Caco-2 (cell line): ENCODE results near the gene TSPAN4. TPM values are rescaled to one million over a fixed set of nuclear protein-coding genes. Genes with fewer than 3 reads are reported as not detected.
A peak's percentile ranks its signal among the peaks of the same experiment; 100 is the strongest.

Experiments
- BruUV-seq: library from RNA; stranded (reverse); fragments of 400-500 nt; replicated peaks from 2 replicates; lab custom pipeline; 2021; lab: Mats Ljungman, UMichigan
- CTCF ChIA-PET: fragments of 300-600 bp; sonication (Branson Sonifier 250); formaldehyde crosslinking; loops from one replicate; lab custom pipeline; 2022; ENCODE audit warnings: antibody characterized with exemption; lab: Charles Lee
- POLR2A ChIA-PET: fragments of 300-600 bp; sonication (Branson Sonifier 250); formaldehyde crosslinking; loops from one replicate; lab custom pipeline; 2022; ENCODE audit warnings: antibody characterized with exemption; lab: Charles Lee
- DNase-seq, 2 experiments: peaks; one replicate each; pipeline versions ENCODE4 v3.0.0 to v3.0.0-alpha.2; 2020 to 2022
- H3K27me3 ChIP-seq: replicated peaks from 2 replicates; pipeline ENCODE4 v1.6.0; 2011; ENCODE audit warnings: low read length; ENCODE audit not compliant: control insufficient read depth, insufficient read depth
- H3K36me3 ChIP-seq: 2 replicates; pipeline ENCODE4 v1.5.1; 2011; ENCODE audit warnings: low read length; ENCODE audit not compliant: control insufficient read depth, insufficient read depth
- H3K4me1 ChIP-seq: fragments of 250-450 bp; sonication (Bioruptor Pico); 2 replicates; pipeline ENCODE4 v1.5.1; 2020; ENCODE audit warnings: mild to moderate bottlenecking
- H3K4me3 ChIP-seq: 2 replicates; pipeline ENCODE4 v1.5.1; 2011; ENCODE audit warnings: low read depth, mild to moderate bottlenecking, control low read depth, low read length
- H3K9me3 ChIP-seq: fragments of 250-450 bp; sonication (Bioruptor Pico); 2 replicates; pipeline ENCODE4 v1.5.1; 2020; ENCODE audit warnings: mild to moderate bottlenecking, moderate library complexity
- H3K27ac Mint-ChIP-seq: one replicate; pipeline ENCODE4 v1.8.0; 2022; ENCODE audit warnings: mixed read lengths; ENCODE audit not compliant: unreplicated experiment
- H3K27me3 Mint-ChIP-seq: one replicate; pipeline ENCODE4 v1.8.0; 2022; ENCODE audit warnings: mixed read lengths; ENCODE audit not compliant: insufficient read depth, unreplicated experiment
- H3K36me3 Mint-ChIP-seq: one replicate; pipeline ENCODE4 v1.8.0; 2022; ENCODE audit warnings: mild to moderate bottlenecking, mixed read lengths; ENCODE audit not compliant: insufficient read depth, unreplicated experiment
- H3K4me1 Mint-ChIP-seq: one replicate; pipeline ENCODE4 v1.8.0; 2022; ENCODE audit warnings: low read depth, mixed read lengths; ENCODE audit not compliant: unreplicated experiment
- H3K4me3 Mint-ChIP-seq: one replicate; pipeline ENCODE4 v1.8.0; 2022; ENCODE audit warnings: mild to moderate bottlenecking, moderate library complexity, mixed read lengths; ENCODE audit not compliant: unreplicated experiment
- H3K9me3 Mint-ChIP-seq: one replicate; pipeline ENCODE4 v1.8.0; 2022; ENCODE audit warnings: mixed read lengths; ENCODE audit not compliant: unreplicated experiment
- intact Hi-C: fragments of 100-400 bp; cut with micrococcal nuclease; formaldehyde crosslinking; loops from one replicate; pipeline ENCODE4 v1.10.0; 2022; ENCODE audit not compliant: unreplicated experiment
- total RNA-seq: library from RNA; stranded (reverse); gene quantifications from 2 replicates; pipeline ENCODE4 v1.2.3, GENCODE V29; 2022
- TF ChIP-seq, protein P1 (sequence below), 2 experiments: fragments of 200-600 bp in 1 of 2; IDR thresholded peaks; 1 replicate in 1 of 2; 2 replicates in 1 of 2; pipeline versions ENCODE4 v1.5.1 to v1.8.0; 2011 to 2022; ENCODE audit warnings: antibody characterized with exemption in 1 of 2, control low read depth in 1 of 2, inconsistent platforms in 1 of 2, low read depth in 1 of 2, low read length in 1 of 2, mild to moderate bottlenecking in 1 of 2, moderate library complexity in 1 of 2; ENCODE audit not compliant: insufficient read depth in 1 of 2, severe bottlenecking in 1 of 2, unreplicated experiment in 1 of 2

Gene TSPAN4
- total RNA-seq, 1 experiment from 2014 or later, result 95.9 TPM

DNA sequence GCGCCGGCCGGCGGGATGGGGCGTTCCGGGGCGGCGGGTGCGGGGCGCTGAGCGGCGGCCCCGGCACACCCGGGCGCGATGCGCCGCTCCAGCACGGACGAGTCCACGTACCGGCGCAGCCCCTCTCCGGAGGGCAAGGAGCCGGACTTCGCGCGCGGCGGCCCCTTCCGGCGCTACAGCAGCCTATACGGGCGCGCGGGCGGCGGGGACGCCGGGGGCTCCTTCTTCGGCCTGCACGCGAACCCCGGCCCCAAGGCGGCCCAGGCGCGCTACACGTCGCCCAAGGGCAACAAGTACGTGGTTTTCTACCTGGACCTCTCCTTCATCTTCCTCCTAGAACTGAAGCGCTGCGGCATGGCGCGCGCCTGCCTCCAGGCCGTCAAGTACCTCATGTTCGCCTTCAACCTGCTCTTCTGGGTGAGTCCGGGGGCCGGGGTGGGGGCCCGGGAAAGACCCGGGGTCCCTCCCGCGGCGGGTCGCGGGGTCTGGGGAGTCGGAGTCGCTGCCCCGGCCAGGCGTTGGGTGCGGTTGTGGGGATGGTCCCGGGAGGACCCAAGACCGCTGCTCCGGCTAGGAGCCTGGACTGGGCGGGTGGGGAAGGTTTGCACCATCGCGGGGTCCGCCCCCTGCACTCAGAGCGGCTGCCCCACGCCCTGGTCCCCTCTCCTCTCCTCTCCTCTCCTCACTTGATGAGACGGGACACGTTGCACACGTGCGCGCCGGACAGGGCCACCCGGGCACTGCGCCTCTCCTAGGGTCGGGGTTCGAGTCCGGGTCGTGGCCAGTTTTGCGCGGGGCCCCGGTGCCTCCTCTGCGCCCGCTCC lies 7.5 kb downstream of the TSPAN4 start:
- Histone ChIP-seq H3K27me3 (no peaks in the 10 kb centered on the region), H3K9me3 (no peaks in the 10 kb centered on the region), H3K4me1 (peaks cover 30% of the 10 kb centered on the region), H3K4me3 (peak overlapping the region; percentile 56), H3K36me3 (no peaks in the 10 kb centered on the region)
- ChIA-PET CTCF (interaction anchor here (0.6 kb wide), 2 partner anchors 72 to 156 kb away, joined by 3 to 4 read pairs; no protein-coding TSS in a partner anchor), POLR2A (interaction anchor here (0.5 kb wide), 1 partner anchor 21 kb away, joined by 3 read pairs; no protein-coding TSS in a partner anchor)
- TF ChIP-seq, protein P1, sequence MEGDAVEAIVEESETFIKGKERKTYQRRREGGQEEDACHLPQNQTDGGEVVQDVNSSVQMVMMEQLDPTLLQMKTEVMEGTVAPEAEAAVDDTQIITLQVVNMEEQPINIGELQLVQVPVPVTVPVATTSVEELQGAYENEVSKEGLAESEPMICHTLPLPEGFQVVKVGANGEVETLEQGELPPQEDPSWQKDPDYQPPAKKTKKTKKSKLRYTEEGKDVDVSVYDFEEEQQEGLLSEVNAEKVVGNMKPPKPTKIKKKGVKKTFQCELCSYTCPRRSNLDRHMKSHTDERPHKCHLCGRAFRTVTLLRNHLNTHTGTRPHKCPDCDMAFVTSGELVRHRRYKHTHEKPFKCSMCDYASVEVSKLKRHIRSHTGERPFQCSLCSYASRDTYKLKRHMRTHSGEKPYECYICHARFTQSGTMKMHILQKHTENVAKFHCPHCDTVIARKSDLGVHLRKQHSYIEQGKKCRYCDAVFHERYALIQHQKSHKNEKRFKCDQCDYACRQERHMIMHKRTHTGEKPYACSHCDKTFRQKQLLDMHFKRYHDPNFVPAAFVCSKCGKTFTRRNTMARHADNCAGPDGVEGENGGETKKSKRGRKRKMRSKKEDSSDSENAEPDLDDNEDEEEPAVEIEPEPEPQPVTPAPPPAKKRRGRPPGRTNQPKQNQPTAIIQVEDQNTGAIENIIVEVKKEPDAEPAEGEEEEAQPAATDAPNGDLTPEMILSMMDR (IDR thresholded peaks at IDR 0.05; ENCODE audit: insufficient read depth in 1 of 2, low read depth in 1 of 2, low read length in 1 of 2, severe bottlenecking in 1 of 2, unreplicated experiment in 1 of 2), result no peak
- Mint-ChIP-seq H3K9me3 (no peaks in the 10 kb centered on the region), H3K27me3 (no peaks in the 10 kb centered on the region), H3K4me3 (peak overlapping the region; percentile 77), H3K27ac (no peak overlapping the region), H3K36me3 (peaks cover 49% of the 10 kb centered on the region), H3K4me1 (no peaks in the 10 kb centered on the region)
- intact Hi-C loops, result no loop called here
- DNase-seq, result peak in 1 of 2 experiments; percentile 61
- TSS peak; percentile 30 for BruUV-seq

DNA sequence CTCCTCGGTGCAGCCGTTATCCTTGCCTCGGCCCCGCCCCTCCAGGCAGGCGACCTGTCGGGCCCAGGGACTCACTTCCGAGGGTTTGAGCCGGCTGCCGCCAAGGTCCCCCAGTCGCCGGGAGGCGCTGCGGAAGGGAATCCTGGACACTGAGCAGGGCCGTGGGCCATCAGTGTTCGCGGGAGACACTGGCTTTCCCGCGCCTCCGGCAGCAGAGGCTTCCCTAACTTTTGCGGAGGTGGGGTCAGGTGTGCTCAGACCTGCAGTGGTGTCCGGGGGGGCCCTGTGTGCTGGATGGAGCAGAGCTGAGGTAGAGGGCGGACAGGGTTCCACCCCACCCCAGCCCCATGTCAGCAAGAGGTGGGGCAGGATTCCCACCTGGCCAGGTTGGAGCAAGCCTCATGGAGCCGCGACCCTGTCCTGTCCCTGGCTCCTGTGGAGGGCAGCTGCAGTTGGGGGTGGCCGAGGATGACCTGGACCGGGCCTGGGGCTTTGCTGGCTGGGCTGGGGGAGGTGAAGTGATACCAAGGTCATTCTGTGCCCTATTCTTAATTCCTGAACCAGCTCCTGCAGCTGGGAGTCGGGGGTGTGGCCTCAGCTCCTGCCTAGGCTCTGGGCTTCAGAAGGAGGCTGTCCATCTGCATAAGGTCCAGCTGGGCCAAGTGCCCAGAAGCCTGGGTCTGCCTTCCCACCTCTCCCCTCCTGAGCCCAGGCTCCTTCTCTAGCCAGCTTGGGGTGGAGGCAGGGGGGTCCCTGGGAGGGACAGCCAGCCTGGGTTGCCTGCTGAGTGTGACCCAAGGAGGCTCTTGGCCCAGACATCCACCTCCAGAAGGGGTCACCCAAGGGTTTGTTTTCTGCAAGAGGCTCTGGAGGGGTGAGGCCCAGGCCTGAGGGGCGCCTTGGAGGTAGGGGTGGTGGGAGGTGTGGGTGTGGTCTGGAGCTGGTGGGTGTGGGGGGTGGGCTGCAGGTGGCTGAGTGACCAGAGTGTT lies 8.4 kb downstream of the TSPAN4 start:
- H3K9me3 Mint-ChIP-seq, result no peaks in the 10 kb centered on the region
- DNase-seq, result peak in 1 of 2 experiments; percentile 56
- CTCF ChIA-PET, result interaction anchor here (0.7 to 0.8 kb wide), 2 partner anchors 47 to 201 kb away, joined by 3 read pairs; no protein-coding TSS in a partner anchor
- Histone ChIP-seq H3K36me3 (no peaks in the 10 kb centered on the region), H3K9me3 (no peaks in the 10 kb centered on the region), H3K27me3 (no peaks in the 10 kb centered on the region), H3K4me1 (peaks cover 28% of the 10 kb centered on the region), H3K4me3 (peak overlapping the region; percentile 56)
- H3K27ac Mint-ChIP-seq, result no peak overlapping the region
- POLR2A ChIA-PET, result interaction anchor here (0.6 kb wide), 1 partner anchor 180 kb away, joined by 3 read pairs; no protein-coding TSS in a partner anchor
- intact Hi-C loops, result no loop called here
- H3K4me3 Mint-ChIP-seq, result peak overlapping the region; percentile 77
- TF ChIP-seq, protein P1 (IDR thresholded peaks at IDR 0.05; ENCODE audit: insufficient read depth in 1 of 2, low read depth in 1 of 2, low read length in 1 of 2, severe bottlenecking in 1 of 2, unreplicated experiment in 1 of 2), result peak; percentile 18 to 20
- H3K4me1 Mint-ChIP-seq, result no peaks in the 10 kb centered on the region
- no peaks in the 10 kb centered on the region for H3K27me3 Mint-ChIP-seq
- peaks cover 53% of the 10 kb centered on the region for H3K36me3 Mint-ChIP-seq
- BruUV-seq, result no TSS peak

DNA sequence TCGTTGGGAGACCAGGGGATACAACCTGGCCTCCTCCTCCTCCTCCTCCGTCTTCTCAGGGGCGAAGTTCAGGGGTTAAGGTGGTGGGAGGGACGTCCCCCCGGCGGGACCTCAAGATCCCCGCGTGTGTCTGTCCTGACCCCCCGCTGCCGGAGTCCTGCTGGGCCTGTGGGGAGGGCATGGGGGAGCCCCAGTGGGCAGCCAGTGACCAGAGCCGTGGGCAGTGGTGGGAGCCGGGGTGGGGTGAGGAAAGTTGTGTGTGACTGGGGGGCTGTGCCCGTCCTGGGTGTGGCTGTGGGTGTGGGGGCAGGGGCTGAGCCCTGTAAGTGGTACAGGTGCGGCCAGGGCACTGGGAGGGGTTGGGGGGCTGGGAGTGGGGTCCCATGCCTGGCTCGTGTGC lies 10.1 kb downstream of the TSPAN4 start:
- POLR2A ChIA-PET, result no interaction called here
- DNase-seq, result no peak
- Mint-ChIP-seq H3K9me3 (no peaks in the 10 kb centered on the region), H3K27me3 (no peaks in the 10 kb centered on the region), H3K4me1 (no peaks in the 10 kb centered on the region), H3K27ac (no peak overlapping the region), H3K4me3 (peak overlapping the region; percentile 5), H3K36me3 (peaks cover 64% of the 10 kb centered on the region)
- no peaks in the 10 kb centered on the region for H3K36me3 ChIP-seq
- intact Hi-C loops, result no loop called here
- no TSS peak for BruUV-seq
- no peaks in the 10 kb centered on the region for H3K9me3 ChIP-seq
- H3K4me3 ChIP-seq, result no peak overlapping the region
- TF ChIP-seq, protein P1 (IDR thresholded peaks at IDR 0.05; ENCODE audit: insufficient read depth in 1 of 2, low read depth in 1 of 2, low read length in 1 of 2, severe bottlenecking in 1 of 2, unreplicated experiment in 1 of 2), result no peak
- no peaks in the 10 kb centered on the region for H3K27me3 ChIP-seq
- H3K4me1 ChIP-seq, result peaks cover 28% of the 10 kb centered on the region
- CTCF ChIA-PET, result interaction anchor here (0.7 kb wide), 1 partner anchor 247 kb away, joined by 4 read pairs; no protein-coding TSS in a partner anchor
